GM06990 (cell line): ENCODE results near the gene PUM1.
A peak's percentile ranks its signal among the peaks of the same experiment; 100 is the strongest.
"Not testable (repeated sequence)": the region's sequence is repeated elsewhere in the genome, so short reads cannot be mapped to it uniquely, and the experiment has no call there.

Source experiments
- DNase-seq: peaks from one replicate; pipeline ENCODE4 v3.0.0-alpha.2; 2011; ENCODE audit not compliant: insufficient read length; ENCODE audit errors: extremely low read depth
- H3K27me3 ChIP-seq: replicated peaks from 2 replicates; pipeline ENCODE4 v1.6.0; 2011; ENCODE audit warnings: low read length; ENCODE audit not compliant: control insufficient read depth, insufficient read depth
- H3K36me3 ChIP-seq: 2 replicates; pipeline ENCODE4 v1.5.1; 2011; ENCODE audit warnings: low read length; ENCODE audit not compliant: control insufficient read depth, insufficient read depth
- H3K4me3 ChIP-seq: replicated peaks from 2 replicates; pipeline ENCODE4 v1.5.1; 2011; ENCODE audit warnings: low read depth, mild to moderate bottlenecking, control low read depth, low read length
- CTCF ChIP-seq: IDR thresholded peaks from 2 replicates; pipeline ENCODE4 v1.5.1; 2011; ENCODE audit warnings: low read length, control low read depth, mild to moderate bottlenecking, inconsistent platforms; ENCODE audit not compliant: insufficient read depth, poor library complexity, severe bottlenecking

The PUM1 gene

GRCh38 chr1:31069392-31069791 lies 3.9 kb upstream of the PUM1 start:
- DNase-seq = no peak
- no peaks in the 10 kb centered on the region for H3K27me3 ChIP-seq
- no peaks in the 10 kb centered on the region for H3K36me3 ChIP-seq
- no peak for TF ChIP-seq CTCF
- H3K4me3 ChIP-seq = no peak overlapping the region

DNA sequence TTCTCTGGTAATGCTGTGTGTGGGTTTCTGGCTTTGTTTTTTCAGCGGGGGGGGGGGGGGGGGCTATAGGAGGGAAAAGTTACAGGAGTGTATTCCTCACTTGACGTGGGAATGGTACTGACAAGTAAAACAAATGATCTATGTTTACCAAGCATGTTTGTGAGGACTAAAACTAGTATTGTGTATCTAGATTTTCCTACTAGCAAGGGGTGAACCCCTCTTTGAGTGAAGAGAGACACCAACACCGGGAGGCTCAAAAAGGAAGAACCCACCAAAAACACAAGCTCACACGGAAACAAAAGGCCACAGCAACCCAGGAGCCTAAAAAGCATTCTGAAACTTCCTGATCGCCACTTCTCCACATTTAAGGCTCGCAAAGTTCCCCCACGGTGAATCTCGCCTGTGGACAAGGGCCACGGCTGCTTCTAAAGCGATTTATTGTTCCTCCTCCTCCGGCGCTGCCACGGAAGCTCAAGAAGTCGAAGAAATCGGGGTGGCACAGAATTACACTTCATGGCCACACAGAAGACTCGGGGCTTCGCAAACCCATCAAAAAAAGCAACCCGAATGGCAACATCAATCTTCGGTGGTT lies 703 bp downstream of the PUM1 start:
- Histone ChIP-seq H3K36me3 (no peaks in the 10 kb centered on the region), H3K27me3 (no peaks in the 10 kb centered on the region), H3K4me3 (peak overlapping the region; percentile 69)
- no peak for DNase-seq
- no peak for TF ChIP-seq CTCF

GRCh38 chr1:31064111-31064717 lies 1.3 kb downstream of the PUM1 start:
- Histone ChIP-seq H3K36me3 (peaks cover 1% of the 10 kb centered on the region; the same call in 1 of the 2 replicates), H3K27me3 (no peaks in the 10 kb centered on the region), H3K4me3 (peak overlapping the region; percentile 69)
- TF ChIP-seq CTCF = no peak
- DNase-seq = no peak

- H3K27me3 ChIP-seq = no peaks in the 10 kb centered on the region
- peak overlapping the region; percentile 69 for H3K4me3 ChIP-seq
- peaks cover 6% of the 10 kb centered on the region for H3K36me3 ChIP-seq
- TF ChIP-seq CTCF = no peak
- no peak for DNase-seq
Observed at GRCh38 chr1:31063631-31064030, 1.9 kb downstream of the PUM1 start.

GRCh38 chr1:31062867-31063380 lies 2.6 kb downstream of the PUM1 start:
- no peak for DNase-seq
- TF ChIP-seq CTCF = no peak
- Histone ChIP-seq H3K4me3 (peak overlapping the region; percentile 69), H3K27me3 (no peaks in the 10 kb centered on the region), H3K36me3 (peaks cover 6% of the 10 kb centered on the region)

- H3K36me3 ChIP-seq, DNase-seq: not testable (repeated sequence)
- peak overlapping the region; percentile 69 for H3K4me3 ChIP-seq
Observed at GRCh38 chr1:31062162-31062866, 3.2 kb downstream of the PUM1 start.

More at GRCh38 chr1:31062162-31062866, 3.2 kb downstream of the PUM1 start:
- not testable (repeated sequence) for H3K27me3 ChIP-seq
